ENCODE data around the gene GHRL.
A peak's percentile ranks its signal among the peaks of the same experiment; 100 is the strongest.

The GHRL gene

DNA sequence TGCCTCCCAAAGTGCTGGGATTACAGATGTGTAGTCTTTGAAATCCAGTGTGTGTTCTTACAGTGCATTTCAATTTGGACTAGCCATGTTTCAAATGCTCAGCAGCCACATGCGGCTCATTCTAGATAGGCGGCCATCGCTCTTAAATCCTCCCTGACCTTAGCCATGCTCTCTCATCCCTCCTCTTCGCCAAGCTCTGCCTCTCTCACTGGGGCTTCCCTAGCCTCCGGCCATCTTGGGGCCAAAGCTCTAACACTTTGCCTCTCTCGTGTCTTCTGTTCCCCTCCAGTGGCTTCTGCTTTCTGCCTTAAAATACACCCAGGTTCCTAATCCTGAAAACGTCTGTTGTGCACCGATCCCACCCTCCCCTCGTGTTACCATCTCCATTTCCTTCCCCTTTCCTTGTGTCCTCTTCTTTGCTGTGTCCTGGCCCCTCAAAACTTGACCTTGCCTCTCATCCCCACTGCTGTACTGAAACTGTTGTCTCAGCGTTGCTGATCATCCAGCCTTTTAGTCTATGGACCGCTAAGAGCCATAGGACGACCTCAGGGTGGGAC, 1.4 kb upstream of the GHRL start:
- no peak for DNase-seq

DNA sequence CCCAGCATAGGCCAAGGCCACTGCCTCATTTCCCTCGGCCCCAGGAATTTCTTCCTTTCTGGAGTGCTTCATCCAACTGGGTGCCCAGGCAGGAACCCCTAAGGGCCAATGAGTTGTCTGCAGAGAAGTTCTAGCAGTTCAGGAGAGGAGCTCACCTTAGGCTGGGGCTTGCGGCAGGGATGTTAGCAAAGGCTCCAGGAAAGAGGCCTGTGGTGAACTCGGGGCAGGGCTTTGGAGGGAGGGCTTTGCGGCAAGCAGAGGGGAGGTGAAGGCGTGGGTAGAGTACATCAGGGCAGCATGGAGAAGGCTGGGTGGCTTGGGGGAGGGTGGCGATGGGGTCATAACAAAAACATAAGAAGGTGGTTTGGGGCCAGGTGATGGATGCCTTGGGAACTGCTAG, 1.1 kb downstream of the GHRL start:
- no peak for DNase-seq

DNA sequence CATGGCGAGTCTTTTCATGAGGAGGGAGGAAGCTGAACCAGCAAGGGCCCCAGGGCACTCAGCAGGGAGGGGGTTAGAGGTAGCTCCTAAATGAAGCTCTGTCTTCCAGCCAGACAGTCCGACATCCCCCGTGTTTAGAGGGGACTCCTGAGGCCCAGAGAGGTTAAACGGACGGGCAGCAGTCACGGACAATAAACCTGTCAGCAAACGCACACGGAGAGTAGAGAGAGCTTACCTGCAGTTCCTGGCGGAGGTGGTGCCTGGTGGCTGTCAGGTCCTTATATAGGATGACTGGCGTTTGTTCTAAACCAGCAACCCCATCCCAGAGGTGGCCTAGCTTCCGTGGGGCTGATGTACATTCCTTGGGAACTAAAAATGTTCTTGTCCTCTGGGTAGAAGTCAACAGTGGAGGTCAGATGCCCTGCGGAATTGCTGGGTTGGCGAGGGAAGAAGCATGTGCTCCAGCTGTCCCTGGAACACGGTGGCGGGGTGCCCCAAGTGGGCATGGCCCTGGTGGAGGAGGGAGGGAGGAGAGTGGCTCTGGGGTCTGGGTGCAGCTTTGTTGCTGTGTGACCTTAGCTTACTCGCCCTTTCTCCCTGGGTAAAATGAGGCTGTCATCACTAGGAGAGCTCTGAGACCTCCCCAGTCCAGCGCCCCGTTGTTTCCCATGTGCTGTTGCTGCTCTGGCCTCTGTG, 2.1 kb downstream of the GHRL start:
- DNase-seq = no peak

DNA sequence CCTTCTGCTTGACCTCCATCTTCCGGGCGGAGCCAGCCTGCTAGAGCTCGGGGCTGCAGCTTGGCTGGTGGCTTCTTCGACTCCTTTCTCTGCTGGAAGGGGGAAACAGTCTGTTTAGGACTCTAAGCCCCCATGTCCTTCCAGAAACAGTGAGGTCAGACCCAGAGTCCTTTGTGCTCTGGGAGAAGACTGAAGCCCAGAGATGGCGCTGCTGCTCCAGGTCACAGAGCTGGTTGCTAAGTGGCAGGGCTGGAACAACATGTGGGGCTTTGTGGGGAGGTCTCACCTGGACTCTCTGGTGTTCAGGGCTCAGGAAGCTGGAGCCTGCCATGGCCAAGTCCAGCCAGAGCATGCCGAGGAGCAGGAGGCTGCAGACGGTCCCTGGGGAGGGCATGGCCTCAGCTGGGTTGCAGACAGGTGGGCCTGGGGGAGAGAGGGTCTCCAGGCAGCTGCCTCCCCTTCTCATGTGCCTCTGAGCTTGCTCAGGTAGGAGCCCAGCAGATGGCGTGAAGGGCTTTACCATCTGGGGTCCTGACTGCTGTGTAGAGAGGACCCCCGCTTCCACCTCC, 2.9 kb downstream of the GHRL start:
- DNase-seq = no peak

DNA sequence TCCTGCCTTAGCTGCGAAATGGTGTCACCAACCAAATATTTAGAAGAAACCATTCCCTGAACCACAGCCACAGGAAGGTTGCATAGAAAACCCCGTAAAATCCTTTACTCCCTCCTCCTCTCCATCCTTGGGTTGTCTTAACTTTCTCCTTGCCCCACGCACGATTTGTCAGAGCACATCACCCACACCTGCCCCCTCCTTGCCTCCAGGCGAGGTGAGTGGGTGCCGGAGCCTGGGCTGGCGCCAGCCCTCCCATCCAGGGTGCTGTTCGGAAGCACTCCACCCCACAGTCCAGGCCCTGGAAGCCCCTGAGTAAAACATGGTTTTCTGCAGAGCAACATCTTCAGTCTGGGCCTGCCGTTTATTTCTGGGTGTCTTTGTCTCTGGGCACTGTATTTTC, 3.7 kb downstream of the GHRL start:
- no peak for DNase-seq

DNA sequence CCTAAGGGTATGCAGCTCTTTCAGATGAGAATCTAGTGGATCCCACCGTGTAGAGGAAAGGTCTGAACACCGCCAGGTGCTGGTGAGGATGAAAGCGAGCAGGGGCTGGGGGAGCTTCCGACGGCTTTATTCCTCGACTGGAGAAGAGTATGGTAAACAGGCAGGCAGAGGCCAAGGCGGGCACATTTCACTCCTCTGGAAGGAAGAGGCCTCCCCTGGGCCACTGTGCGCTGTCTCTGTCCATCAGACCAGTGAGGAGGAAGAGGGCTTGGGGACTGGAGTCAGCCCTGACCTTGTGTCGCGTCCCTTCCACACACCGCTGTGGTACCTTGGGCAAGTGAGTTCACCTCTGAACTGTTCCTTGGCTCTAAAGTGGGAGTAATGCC, 4.2 kb downstream of the GHRL start:
- DNase-seq = no peak

DNA sequence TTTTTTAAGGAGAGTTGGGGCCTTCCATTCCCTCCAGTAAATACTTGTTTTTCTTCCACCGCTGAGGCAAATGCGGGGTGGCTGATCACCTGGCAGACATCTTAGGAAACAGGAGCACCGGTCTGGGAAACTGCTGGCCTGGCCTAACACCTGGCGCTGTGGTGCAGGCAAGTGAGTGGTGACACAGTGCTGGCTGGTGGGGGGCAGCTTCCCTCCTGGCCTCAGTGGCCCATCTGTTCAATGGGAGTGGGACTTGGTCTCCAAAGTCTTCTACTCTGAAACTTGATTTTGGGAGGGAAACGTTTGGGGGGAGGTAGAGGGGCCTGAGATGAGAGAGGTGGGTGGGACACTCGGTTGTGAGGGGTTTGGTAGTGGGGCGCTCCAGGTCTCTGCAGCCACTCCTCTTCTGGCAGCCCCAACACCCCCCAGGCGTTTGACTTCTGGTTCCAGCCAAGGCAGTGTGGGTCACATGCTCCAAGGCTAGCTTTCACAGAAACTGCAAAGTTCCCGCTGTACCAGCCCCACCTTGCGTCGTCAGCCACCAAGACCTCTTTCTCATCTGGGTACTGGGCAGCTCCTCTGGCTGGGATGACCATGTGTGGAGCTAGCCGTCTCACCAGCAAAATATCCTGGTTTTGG, 4.7 kb downstream of the GHRL start:
- DNase-seq = no peak

DNA sequence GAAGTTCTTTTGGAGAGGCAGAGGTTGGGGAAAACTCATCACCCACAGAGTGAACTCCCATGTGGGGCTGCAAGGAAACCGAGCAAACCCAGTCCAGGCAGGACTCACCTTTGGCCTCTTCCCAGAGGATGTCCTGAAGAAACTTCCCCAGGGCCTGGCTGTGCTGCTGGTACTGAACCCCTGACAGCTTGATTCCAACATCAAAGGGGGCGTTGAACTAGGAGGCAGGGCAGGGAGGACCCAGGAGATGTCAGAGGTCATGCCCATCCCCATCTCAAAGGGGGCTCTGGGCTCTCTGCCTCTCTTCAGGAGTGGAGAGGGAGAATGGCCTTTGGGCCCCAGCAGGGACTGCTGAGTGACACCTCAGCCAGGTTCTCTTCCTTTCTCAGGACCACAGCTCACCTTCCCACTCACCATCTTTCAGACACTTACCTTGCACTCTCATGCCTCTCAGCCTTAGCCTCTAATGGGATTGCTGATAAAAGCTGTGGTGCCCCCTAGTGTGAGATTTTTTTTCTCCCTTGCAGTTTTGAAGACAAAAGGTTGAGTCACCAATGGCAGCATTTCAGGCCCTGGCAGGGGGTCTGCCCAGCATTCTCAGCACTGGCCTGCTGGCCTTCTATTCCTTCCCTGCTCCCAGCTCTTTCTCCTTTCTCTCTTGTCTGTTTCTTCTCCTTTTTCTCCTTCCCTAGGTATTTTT, 6.0 kb downstream of the GHRL start:
- no peak for DNase-seq

DNA sequence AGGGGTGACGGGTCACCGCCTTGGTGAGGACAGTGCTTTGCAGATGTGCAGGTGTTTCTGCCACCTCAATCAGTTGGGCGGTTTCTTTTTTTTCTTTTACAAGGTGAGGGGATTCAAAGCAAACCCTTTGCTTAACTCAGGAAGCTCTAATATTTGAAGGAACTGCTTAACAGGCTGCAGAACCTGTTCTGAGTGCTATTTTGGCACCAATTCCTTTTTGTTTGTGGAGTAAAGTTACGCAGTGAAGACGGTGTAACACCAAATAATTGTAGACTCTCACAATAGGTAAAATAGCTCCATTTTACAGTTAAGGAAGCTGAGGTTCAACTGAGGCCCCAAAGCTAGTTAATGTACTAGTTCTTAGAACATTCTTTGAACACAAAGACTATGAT, 6.6 kb downstream of the GHRL start:
- DNase-seq = no peak

DNA sequence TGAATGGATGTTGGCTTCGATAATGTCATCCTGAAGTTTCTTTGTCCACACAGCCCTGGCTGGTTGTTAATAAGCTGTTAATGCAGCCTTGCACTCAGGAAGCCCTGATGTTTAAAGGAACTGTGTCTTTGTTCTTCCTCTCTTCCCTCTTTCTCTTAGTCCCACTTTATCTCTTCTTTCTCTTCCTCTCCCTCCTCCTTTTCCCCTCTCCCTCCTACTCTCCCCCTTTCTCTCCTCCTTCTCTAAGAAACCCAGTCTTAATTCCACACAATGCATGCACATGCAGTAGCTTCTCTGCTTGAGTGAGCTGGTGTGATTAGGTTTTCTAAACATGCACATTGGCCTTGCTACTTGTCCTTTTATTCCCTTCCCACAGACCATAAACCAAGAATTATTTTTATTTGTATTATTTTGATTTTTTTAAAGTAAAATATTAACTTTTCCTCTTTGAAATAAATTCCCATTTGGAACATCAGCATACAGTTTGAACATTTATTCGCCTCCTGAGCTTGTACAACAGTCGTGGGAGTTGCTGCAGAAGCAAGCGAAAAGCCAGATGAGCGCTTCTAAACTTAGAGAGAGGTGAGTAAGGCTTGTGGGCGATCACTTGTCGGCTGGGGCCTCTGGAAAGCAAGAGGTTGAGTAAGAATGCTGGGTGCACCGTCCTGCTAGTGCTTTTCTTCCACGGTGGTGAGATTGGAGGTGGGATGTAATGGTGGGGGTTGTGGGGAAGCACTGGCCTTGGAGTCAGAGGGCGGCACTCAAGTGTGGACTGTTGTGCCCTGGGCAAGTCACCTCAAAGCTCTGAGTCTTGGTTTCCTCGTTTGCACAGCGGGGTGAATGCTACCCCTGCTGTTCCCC, 7.2 kb downstream of the GHRL start:
- no peak for DNase-seq

DNA sequence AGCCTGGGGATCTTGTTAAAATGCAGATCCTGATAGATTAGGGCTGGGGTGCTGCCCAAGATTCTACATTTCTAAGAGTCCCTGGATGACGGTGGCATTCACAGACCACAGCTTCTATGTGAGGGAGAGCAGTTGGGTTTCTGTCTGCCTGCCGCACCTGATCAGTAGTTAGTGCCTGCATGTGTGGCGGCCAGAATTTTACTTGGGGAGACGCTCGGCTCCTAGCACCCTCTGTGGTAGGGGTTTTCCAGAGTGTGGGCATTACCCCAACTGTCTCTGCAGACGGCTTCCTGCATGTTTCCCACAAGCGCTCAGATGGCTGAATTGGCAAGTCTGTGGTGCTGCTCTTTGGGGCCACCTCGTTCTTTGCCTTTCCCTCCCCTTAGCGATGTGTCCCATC, 8.3 kb downstream of the GHRL start:
- peak; percentile 30 for DNase-seq

DNA sequence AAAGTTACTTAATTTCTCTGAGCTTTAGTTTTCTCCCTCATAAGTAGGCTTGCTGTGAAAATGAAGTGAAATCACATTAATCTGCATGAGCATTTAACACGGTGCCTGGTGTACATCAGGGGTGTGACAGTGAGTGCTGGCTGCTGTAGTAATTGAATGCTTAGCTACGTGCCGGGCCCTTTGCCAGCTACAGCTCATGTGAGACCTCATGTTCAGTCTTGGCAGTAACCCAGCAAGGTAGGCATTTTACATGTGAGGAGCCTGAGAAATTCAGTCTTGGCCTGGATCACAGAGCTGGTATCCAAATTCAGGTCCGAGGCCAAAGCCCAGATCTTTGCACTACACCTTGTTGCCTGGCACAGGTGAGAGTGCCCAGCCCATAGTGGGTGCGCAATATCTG, 9.1 kb downstream of the GHRL start:
- DNase-seq = no peak

DNA sequence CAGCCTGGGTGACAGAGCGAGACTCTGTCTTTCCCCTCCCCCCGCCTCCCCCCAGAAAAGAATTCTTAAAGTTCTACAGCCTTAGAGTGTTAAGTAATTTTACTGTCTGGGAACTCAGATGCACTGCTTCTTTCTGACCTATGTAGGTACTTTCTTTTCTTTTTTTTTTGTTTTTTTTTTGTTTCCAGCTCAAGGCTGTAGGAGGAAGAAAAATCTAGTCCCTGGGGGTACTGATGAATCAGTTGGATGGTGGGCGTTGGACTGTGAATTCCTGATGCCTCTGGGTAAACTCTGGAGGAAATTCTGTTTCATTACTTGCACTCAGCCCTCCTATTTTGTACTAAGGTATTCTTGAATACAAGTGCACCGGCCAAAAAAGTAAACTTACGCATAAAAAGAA, 10.8 kb downstream of the GHRL start:
- no peak for DNase-seq

DNA sequence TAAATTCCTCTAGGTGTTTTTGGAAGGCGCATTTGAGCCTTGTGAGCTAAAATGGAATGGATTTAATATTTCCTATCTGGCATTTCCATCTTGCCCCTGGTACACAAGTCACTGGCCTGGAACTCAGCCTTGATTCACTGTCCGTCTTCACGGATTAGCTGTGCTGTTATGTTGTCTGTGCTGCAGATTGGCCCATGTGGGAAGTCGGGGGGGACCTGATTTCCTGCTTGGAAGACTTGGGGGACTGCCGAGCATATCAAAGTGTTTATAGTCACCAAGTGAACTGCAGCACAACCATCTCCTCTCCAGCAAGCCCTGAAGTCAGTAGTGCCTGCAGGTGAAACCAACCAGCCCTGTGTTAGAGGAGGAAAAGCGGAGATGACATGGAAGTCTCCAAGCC, 12.2 kb downstream of the GHRL start:
- DNase-seq = no peak

DNA sequence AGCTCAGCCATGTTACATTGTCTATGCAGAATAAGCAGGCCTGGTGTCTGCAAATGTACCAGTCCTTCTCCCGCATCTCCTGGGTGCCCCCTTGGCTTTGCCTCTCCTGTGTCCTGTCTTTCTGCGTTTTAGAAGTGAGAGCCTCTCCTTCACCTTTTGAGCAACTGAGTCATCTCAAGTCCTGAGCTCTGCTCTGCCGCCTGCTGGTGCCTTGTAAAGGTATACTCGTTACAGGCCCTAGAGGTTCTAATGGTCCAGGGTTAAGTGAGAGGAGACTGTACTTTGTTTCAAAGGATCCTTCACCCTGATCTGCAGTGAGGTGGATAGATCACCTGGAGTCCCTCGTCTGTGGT, 12.6 kb downstream of the GHRL start:
- no peak for DNase-seq

DNA sequence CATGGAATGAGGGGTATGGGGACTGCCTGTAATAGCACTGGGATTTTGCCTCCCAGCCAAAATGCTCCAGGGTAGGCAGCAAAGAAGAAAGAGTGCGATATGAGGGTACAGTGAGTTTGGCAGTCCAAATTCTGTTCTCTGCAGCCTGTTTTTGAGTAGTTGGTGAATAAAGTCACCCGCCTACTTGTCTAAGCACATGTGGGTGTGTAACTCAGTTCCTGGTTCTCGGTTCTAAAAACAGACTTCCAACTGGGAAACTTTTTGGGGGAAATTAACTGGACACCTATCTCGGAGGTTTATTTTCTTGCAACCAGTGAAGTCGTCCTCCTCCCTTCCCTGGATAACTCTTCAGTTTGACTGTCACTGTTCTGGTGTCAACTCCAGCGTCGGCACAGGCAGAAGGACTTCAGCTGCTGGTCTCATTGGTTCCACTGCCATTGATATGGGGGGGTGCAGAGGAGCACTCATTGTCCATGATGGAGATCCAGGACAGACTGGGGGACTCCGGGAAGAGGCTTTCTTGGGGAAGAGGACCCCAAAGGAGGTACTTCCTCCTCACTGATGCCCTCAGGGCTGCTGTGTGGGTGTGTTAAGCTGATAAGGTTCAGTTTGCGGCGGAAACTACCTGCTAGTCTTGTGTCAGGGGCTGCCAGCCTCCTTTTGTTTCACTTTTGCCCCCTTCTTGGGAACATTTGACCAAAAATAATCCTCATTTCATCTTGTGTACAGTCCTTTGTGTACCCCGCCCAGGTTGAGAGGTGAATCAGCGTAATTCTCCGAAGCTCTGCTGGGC, 13.2 kb downstream of the GHRL start:
- DNase-seq = no peak

DNA sequence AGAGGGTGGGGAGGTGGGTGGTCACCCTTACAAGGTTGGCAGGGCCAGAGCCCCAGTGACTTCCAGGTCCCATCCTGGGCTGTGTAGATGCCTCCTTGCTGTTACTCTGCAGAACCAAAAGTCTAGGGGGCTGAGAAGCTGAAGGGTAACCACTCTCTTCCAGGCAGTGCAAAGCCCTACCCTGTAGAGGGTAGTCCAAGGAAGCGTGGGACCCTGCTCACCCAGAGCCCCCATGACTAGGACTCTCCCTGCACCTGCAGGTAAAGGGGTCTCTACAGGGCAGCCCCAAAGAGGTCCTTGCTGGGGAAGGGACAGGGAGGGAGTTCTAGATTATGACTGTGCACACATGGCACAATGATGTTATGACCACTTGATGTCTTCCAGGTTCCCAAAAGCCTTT, 14.2 kb downstream of the GHRL start:
- DNase-seq = no peak

DNA sequence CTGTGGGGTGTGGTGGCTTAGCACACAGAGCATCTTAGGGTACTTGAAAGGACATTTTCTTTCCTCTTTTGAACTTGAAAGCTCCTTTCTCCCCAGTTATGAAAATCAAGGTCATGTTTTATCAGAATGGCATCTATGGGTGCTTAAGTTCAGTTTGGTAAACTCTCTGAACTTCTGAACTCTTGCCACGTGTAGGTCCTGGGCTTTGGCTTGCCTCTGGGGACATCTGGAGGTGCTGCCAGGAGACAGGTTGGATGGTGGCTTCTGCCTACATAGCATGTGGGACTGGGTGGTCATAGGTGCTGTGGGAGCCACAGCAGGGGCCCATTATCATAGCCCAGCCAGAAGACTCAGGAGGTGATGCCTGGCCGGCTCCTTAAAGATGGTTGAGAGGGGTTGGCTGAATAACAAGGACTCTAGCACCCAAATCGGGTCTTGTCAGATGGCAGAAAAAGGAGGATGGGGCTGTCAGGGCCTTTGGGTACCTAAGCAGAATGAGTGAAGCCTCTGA, 15.6 kb downstream of the GHRL start:
- no peak for DNase-seq

DNA sequence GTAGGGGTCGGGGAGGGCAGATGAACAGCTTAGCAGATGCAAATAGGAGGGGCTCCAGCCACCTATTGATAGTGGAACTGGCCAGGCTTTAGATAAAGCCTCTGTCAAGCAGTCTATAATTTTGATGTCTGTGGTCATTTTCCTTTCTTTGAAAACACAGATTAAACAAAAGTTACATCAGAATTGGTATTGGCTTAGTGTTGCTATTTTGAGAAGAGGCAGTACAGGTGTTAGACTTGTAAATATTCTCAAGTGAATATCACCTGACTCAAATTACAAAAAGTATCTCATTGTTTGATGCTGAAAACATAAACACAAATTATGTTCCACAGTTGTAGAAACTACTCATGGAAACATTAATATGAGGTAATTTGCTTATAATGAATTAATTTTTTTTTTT, 18.1 kb downstream of the GHRL start:
- DNase-seq = no peak

DNA sequence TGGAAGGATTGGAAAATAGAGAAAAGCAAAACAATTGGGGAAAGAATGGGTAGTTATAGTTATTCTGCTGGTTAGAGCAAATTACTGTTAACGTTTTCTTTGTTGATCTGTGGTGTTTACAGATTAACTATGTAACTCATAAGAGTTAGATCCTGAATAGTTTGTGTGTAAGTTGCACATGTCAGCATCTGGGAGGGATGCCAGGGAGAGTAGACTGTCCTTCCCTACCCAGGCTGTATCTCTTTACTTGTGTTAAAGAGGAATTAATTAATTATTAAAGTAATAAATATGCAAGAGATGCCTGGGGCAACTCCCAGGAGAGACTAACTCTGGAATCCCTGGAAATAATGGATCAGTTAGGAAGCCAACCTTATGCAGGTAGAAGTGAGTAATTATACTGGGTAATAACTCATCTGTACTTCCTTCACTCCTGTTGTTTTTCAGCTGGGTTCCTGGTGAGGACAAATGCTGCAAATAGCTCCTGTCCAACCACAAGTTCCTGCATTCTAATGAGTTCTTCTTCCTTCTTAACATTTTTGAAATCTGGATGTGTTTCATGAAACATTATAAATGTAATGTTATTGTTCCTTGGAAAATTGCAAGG, 18.9 kb downstream of the GHRL start:
- DNase-seq = no peak

DNA sequence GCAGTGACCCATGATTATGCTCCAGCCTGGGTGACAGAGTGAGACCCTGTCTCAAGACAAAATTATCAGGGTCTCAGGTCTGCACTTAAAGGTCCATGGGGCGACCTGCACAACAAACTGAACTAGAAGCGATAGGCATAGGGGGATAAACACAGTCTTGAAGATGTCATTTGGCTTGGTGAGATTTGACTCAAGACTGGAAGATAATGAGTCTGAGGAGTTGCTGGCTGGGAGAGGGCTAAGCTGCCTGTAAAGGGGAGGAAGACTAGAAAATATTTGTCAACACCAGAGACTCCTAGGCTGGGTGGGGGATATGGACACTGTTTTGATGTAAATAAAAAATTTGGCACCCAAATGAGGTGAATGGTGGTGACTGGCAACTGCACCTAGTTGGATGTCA, 19.8 kb downstream of the GHRL start:
- no peak for DNase-seq
